Esophagus muscularis mucosa (tissue), 4 donors: ENCODE measurements around the gene ZNF91. TPM values are rescaled to one million over a fixed set of nuclear protein-coding genes. Genes with fewer than 3 reads are reported as not detected.
"Not testable (repeated sequence)": the region's sequence is repeated elsewhere in the genome, so short reads cannot be mapped to it uniquely, and the experiment has no call there.

Experiments used
- DNase-seq: peaks from one replicate; pipeline ENCODE4 v3.0.0-alpha.2; 2017; ENCODE audit errors: extremely low spot score
- H3K27ac ChIP-seq, 4 donors: fragments of 200-600 bp; sonication (generic); replicated peaks in 1 of 4; 1 replicate in 3 of 4; 2 replicates in 1 of 4; pipeline ENCODE4 v1.5.1; 2016 to 2019; ENCODE audit warnings: mild to moderate bottlenecking in 1 of 4
- H3K27me3 ChIP-seq, 4 donors: fragments of 200-600 bp; sonication (generic); one replicate each; pipeline versions ENCODE4 v1.5.1 to v1.6.0; 2016 to 2019
- H3K36me3 ChIP-seq, 4 donors: fragments of 200-600 bp; sonication (generic); one replicate each; pipeline ENCODE4 v1.5.1; 2016 to 2019
- H3K4me1 ChIP-seq, 4 donors: fragments of 200-600 bp; sonication (generic); one replicate each; pipeline ENCODE4 v1.5.1; 2016 to 2019
- H3K4me3 ChIP-seq, 4 donors: fragments of 200-600 bp; sonication (generic); 1 replicate in 2 of 4; 2 replicates in 2 of 4; pipeline ENCODE4 v1.5.1; 2016 to 2019; ENCODE audit warnings: mild to moderate bottlenecking in 4 of 4, moderate library complexity in 1 of 4
- H3K9me3 ChIP-seq, 4 donors: fragments of 200-600 bp; sonication (generic); 1 replicate in 3 of 4; 2 replicates in 1 of 4; pipeline ENCODE4 v1.5.1; 2016 to 2019
- CTCF ChIP-seq, 3 experiments: fragments of 200-600 bp in 2 of 3; fragments of 450-650 bp in 1 of 3; sonication (generic) in 2 of 3; IDR thresholded peaks; one replicate each; pipeline ENCODE4 v1.5.1; 2017 to 2019; ENCODE audit warnings: antibody characterized with exemption in 3 of 3, mild to moderate bottlenecking in 2 of 3, moderate library complexity in 1 of 3
- EP300 ChIP-seq: sonication (generic); formaldehyde crosslinking; IDR thresholded peaks from one replicate; pipeline ENCODE4 v1.6.1; 2017; ENCODE audit warnings: antibody characterized with exemption
- POLR2A ChIP-seq: fragments of 450-650 bp; IDR thresholded peaks from one replicate; pipeline ENCODE4 v1.6.1; 2017; ENCODE audit warnings: antibody characterized with exemption, moderate library complexity, mild to moderate bottlenecking, low read depth
- POLR2AphosphoS5 ChIP-seq, 2 donors: sonication (generic); formaldehyde crosslinking; IDR thresholded peaks; one replicate each; pipeline ENCODE4 v1.6.1; 2017; ENCODE audit warnings: antibody characterized with exemption in 2 of 2
- WGBS: methylation state at CpG from one replicate; pipeline ENCODE4 v1.1.5; 2018; 5-methylcytosine and 5-hydroxymethylcytosine counted together
- intact Hi-C: fragments of 100-400 bp; cut with DNase I; formaldehyde crosslinking; loops from one replicate; pipeline ENCODE4 v1.15.1; 2023
- total RNA-seq, 4 donors: library from RNA; depleted of rRNA; stranded (reverse); fragments of >200 nt; gene quantifications; one replicate each; pipeline versions ENCODE4 v1.1.0 to v1.2.1, GENCODE V29; 2016

The ZNF91 gene
- total RNA-seq, 4 donors from 2014 or later = 25.5 to 34.1 (median 30.4) TPM

GRCh38 chr19:23321953-23322549 is 73.2 kb downstream of the ZNF91 start:
- no peak overlapping the region for H3K27ac ChIP-seq
- no peak overlapping the region for H3K4me3 ChIP-seq
- no peaks in the 10 kb centered on the region for H3K4me1 ChIP-seq
- no peaks in the 10 kb centered on the region for H3K9me3 ChIP-seq
- intact Hi-C loops = loop anchor here (2.0 kb wide), 1 partner anchor 145 kb away; no protein-coding TSS in a partner anchor
- no peaks in the 10 kb centered on the region for H3K27me3 ChIP-seq
- 76% methylated on average over 4 of the region's 4 CpGs for WGBS
- H3K36me3 ChIP-seq = peaks cover 0 to 4% (median 0%) of the 10 kb centered on the region in 4 donors
- TF ChIP-seq POLR2AphosphoS5 (IDR thresholded peaks at IDR 0.05) (no peak), EP300 (no peak), CTCF (IDR thresholded peaks at IDR 0.05) (no peak), POLR2A (no peak)
- DNase-seq = no peak

GRCh38 chr19:23321403-23321802 is 73.9 kb downstream of the ZNF91 start:
- H3K4me1 ChIP-seq, intact Hi-C loops, H3K36me3 ChIP-seq, H3K4me3 ChIP-seq, H3K9me3 ChIP-seq, H3K27ac ChIP-seq, H3K27me3 ChIP-seq, DNase-seq: not testable (repeated sequence)

- DNase-seq, H3K4me1 ChIP-seq, H3K9me3 ChIP-seq, H3K27ac ChIP-seq, intact Hi-C loops, H3K27me3 ChIP-seq, H3K36me3 ChIP-seq, H3K4me3 ChIP-seq: not testable (repeated sequence)
- WGBS = 88% methylated on average over 3 of the region's 3 CpGs
Measured at GRCh38 chr19:23319571-23319970, 75.7 kb downstream of the ZNF91 start.

GRCh38 chr19:23318941-23319340 is 76.3 kb downstream of the ZNF91 start:
- H3K4me1 ChIP-seq, intact Hi-C loops, H3K27ac ChIP-seq, H3K9me3 ChIP-seq, DNase-seq, H3K4me3 ChIP-seq, H3K27me3 ChIP-seq, H3K36me3 ChIP-seq: not testable (repeated sequence)
- 94% methylated on average over 2 of the region's 2 CpGs for WGBS

GRCh38 chr19:23318143-23318542 is 77.1 kb downstream of the ZNF91 start:
- no peak for DNase-seq
- Histone ChIP-seq H3K4me1 (no peaks in the 10 kb centered on the region), H3K27me3 (no peaks in the 10 kb centered on the region), H3K36me3 (no peaks in the 10 kb centered on the region), H3K27ac (no peak overlapping the region), H3K4me3 (no peak overlapping the region), H3K9me3 (no peaks in the 10 kb centered on the region)
- 93% methylated on average over 1 of the region's 1 CpG for WGBS
- no peak for TF ChIP-seq EP300
- intact Hi-C loops = no loop called here

GRCh38 chr19:23315286-23315685 is 80.0 kb downstream of the ZNF91 start:
- WGBS = 88% methylated on average over 2 of the region's 2 CpGs
- no peak for DNase-seq
- Histone ChIP-seq H3K4me1 (no peaks in the 10 kb centered on the region), H3K27me3 (no peaks in the 10 kb centered on the region), H3K4me3 (no peak overlapping the region), H3K27ac (no peak overlapping the region), H3K9me3 (no peaks in the 10 kb centered on the region), H3K36me3 (no peaks in the 10 kb centered on the region)
- intact Hi-C loops = no loop called here
- TF ChIP-seq CTCF (IDR thresholded peaks at IDR 0.05) = no peak

GRCh38 chr19:23314505-23315251 is 80.6 kb downstream of the ZNF91 start:
- Histone ChIP-seq H3K9me3 (no peaks in the 10 kb centered on the region), H3K36me3 (no peaks in the 10 kb centered on the region), H3K27me3 (no peaks in the 10 kb centered on the region), H3K4me3 (no peak overlapping the region), H3K4me1 (no peaks in the 10 kb centered on the region), H3K27ac (no peak overlapping the region)
- TF ChIP-seq CTCF (IDR thresholded peaks at IDR 0.05) (no peak), POLR2AphosphoS5 (IDR thresholded peaks at IDR 0.05) (no peak), EP300 (no peak), POLR2A (no peak)
- no peak for DNase-seq
- intact Hi-C loops = no loop called here
- WGBS = 80% methylated on average over 4 of the region's 4 CpGs
